PC-3 (cell line): ENCODE measurements around the gene LOXHD1.

Experiments
- CTCF ChIP-seq: fragments of 300-600 bp; sonication (generic); conservative IDR thresholded peaks from 2 replicates; pipeline ENCODE4 v1.5.1; 2017; ENCODE audit warnings: antibody characterized with exemption, low read depth, mild to moderate bottlenecking, low read length
- EZH2 ChIP-seq: fragments of 300-600 bp; sonication (generic); IDR thresholded peaks from one replicate; pipeline ENCODE4 v1.6.1; 2017; ENCODE audit warnings: antibody characterized with exemption, mild to moderate bottlenecking, low read length; ENCODE audit not compliant: unreplicated experiment
- EZH2phosphoT487 ChIP-seq: fragments of 300-600 bp; sonication (generic); IDR thresholded peaks from 2 replicates; pipeline ENCODE4 v1.6.1; 2018; ENCODE audit warnings: mild to moderate bottlenecking, antibody characterized with exemption, low read length, borderline replicate concordance

- TF ChIP-seq EZH2 = no peak
- TF ChIP-seq CTCF = no peak
- no peak for TF ChIP-seq EZH2phosphoT487
Measured at GRCh38 chr18:46470714-46471113, 186.3 kb downstream of the LOXHD1 start.
